Measurements from ENCODE around the gene IL23A.

GRCh38 chr12:56311003-56311402 lies 27.7 kb upstream of the IL23A start:
- TF ChIP-seq, protein P1, sequence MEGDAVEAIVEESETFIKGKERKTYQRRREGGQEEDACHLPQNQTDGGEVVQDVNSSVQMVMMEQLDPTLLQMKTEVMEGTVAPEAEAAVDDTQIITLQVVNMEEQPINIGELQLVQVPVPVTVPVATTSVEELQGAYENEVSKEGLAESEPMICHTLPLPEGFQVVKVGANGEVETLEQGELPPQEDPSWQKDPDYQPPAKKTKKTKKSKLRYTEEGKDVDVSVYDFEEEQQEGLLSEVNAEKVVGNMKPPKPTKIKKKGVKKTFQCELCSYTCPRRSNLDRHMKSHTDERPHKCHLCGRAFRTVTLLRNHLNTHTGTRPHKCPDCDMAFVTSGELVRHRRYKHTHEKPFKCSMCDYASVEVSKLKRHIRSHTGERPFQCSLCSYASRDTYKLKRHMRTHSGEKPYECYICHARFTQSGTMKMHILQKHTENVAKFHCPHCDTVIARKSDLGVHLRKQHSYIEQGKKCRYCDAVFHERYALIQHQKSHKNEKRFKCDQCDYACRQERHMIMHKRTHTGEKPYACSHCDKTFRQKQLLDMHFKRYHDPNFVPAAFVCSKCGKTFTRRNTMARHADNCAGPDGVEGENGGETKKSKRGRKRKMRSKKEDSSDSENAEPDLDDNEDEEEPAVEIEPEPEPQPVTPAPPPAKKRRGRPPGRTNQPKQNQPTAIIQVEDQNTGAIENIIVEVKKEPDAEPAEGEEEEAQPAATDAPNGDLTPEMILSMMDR (IDR thresholded peaks at IDR 0.05), result no peak
- no peak for TF ChIP-seq POLR2A (IDR thresholded peaks at IDR 0.05)
- TF ChIP-seq EP300 (IDR thresholded peaks at IDR 0.05), result no peak
